ENCODE measurements around the gene CPTP. TPM values are rescaled to one million over a fixed set of nuclear protein-coding genes. Genes with fewer than 3 reads are reported as not detected.

The CPTP gene
- total and polyA plus RNA-seq, 2 of the 13 experiments (the other 11 are each of a cell fraction or from before 2014, with no cell fraction given): 5.5 to 9.3 TPM

GRCh38 chr1:1291548-1292441 lies 32.8 kb upstream of the CPTP start (continued):
- TF ChIP-seq ZNF142 (CRISPR knock-in tag; IDR thresholded peaks at IDR 0.05) (no peak), MAFF (IDR thresholded peaks at IDR 0.05; ENCODE audit: low read depth, low read length) (no peak), ZBTB39 (CRISPR knock-in tag; IDR thresholded peaks at IDR 0.05) (no peak), RARG (CRISPR knock-in tag; IDR thresholded peaks at IDR 0.05; ENCODE audit: low read depth) (no peak), ZNF740 (CRISPR knock-in tag; IDR thresholded peaks at IDR 0.05) (no peak), DMAP1 (CRISPR knock-in tag; IDR thresholded peaks at IDR 0.05) (no peak), RAD21 (CRISPR knock-in tag; IDR thresholded peaks at IDR 0.05) (peak; percentile 79; the same call in 1 of the 2 replicates), HDAC1 (CRISPR knock-in tag; IDR thresholded peaks at IDR 0.05) (no peak), ZNF598 (CRISPR knock-in tag; IDR thresholded peaks at IDR 0.05; ENCODE audit: borderline replicate concordance) (no peak), ZNF460 (CRISPR knock-in tag; IDR thresholded peaks at IDR 0.05; ENCODE audit: borderline replicate concordance) (no peak), ZNF484 (CRISPR knock-in tag; IDR thresholded peaks at IDR 0.05; ENCODE audit: borderline replicate concordance, low read depth) (no peak), TEAD3 (CRISPR knock-in tag; optimal IDR thresholded peaks at IDR 0.05; ENCODE audit: borderline replicate concordance) (peak; percentile 32), ZNF468 (CRISPR knock-in tag; IDR thresholded peaks at IDR 0.05) (no peak), SALL1 (CRISPR knock-in tag; IDR thresholded peaks at IDR 0.05) (peak; percentile 45; the same call in 1 of the 2 replicates), RAD51 (IDR thresholded peaks at IDR 0.05; ENCODE audit: borderline replicate concordance) (no peak), ZC3H13 (CRISPR knock-in tag; IDR thresholded peaks at IDR 0.05) (peak; percentile 65; the same call in 1 of the 2 replicates), FOXJ3 (CRISPR knock-in tag; IDR thresholded peaks at IDR 0.05; ENCODE audit: borderline replicate concordance) (no peak), SIN3B (IDR thresholded peaks at IDR 0.05; ENCODE audit: low read length) (no peak), ZZZ3 (CRISPR knock-in tag; IDR thresholded peaks at IDR 0.05; ENCODE audit: borderline replicate concordance) (no peak), SMARCC2 (IDR thresholded peaks at IDR 0.05) (no peak), FOXK1 (CRISPR knock-in tag; IDR thresholded peaks at IDR 0.05; ENCODE audit: borderline replicate concordance, low read depth) (no peak), ISL2 (CRISPR knock-in tag; IDR thresholded peaks at IDR 0.05) (no peak)
